Measurements from ENCODE around the gene USP40.

Gene USP40

GRCh38 chr2:233430651-233431050 lies 135.9 kb downstream of the USP40 start:
- TF ChIP-seq FOXP2 (optimal IDR thresholded peaks at IDR 0.05; ENCODE audit: borderline replicate concordance, extremely low read depth, extremely low read length, insufficient read depth) (no peak), POLR2AphosphoS5 (IDR thresholded peaks at IDR 0.05; ENCODE audit: low read depth, low read length) (no peak), SIN3A (IDR thresholded peaks at IDR 0.05; ENCODE audit: borderline replicate concordance, insufficient read depth, low read length) (no peak), TAF1 (IDR thresholded peaks at IDR 0.05; ENCODE audit: borderline replicate concordance, insufficient read depth, low read length) (no peak)
- TF ChIP-seq, protein P1, sequence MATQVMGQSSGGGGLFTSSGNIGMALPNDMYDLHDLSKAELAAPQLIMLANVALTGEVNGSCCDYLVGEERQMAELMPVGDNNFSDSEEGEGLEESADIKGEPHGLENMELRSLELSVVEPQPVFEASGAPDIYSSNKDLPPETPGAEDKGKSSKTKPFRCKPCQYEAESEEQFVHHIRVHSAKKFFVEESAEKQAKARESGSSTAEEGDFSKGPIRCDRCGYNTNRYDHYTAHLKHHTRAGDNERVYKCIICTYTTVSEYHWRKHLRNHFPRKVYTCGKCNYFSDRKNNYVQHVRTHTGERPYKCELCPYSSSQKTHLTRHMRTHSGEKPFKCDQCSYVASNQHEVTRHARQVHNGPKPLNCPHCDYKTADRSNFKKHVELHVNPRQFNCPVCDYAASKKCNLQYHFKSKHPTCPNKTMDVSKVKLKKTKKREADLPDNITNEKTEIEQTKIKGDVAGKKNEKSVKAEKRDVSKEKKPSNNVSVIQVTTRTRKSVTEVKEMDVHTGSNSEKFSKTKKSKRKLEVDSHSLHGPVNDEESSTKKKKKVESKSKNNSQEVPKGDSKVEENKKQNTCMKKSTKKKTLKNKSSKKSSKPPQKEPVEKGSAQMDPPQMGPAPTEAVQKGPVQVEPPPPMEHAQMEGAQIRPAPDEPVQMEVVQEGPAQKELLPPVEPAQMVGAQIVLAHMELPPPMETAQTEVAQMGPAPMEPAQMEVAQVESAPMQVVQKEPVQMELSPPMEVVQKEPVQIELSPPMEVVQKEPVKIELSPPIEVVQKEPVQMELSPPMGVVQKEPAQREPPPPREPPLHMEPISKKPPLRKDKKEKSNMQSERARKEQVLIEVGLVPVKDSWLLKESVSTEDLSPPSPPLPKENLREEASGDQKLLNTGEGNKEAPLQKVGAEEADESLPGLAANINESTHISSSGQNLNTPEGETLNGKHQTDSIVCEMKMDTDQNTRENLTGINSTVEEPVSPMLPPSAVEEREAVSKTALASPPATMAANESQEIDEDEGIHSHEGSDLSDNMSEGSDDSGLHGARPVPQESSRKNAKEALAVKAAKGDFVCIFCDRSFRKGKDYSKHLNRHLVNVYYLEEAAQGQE (IDR thresholded peaks at IDR 0.05; ENCODE audit: insufficient read depth in 1 of 2, low read depth in 2 of 2, low read length in 2 of 2) = no peak

GRCh38 chr2:233430081-233430480 lies 136.5 kb downstream of the USP40 start:
- TF ChIP-seq POLR2AphosphoS5 (IDR thresholded peaks at IDR 0.05; ENCODE audit: low read depth, low read length) (no peak), SIN3A (IDR thresholded peaks at IDR 0.05; ENCODE audit: borderline replicate concordance, insufficient read depth, low read length) (no peak), TAF1 (IDR thresholded peaks at IDR 0.05; ENCODE audit: borderline replicate concordance, insufficient read depth, low read length) (no peak), FOXP2 (optimal IDR thresholded peaks at IDR 0.05; ENCODE audit: borderline replicate concordance, extremely low read depth, extremely low read length, insufficient read depth) (no peak)
- TF ChIP-seq, protein P1 (IDR thresholded peaks at IDR 0.05; ENCODE audit: insufficient read depth in 1 of 2, low read depth in 2 of 2, low read length in 2 of 2) = no peak

GRCh38 chr2:233429175-233429897 lies 137.2 kb downstream of the USP40 start:
- no peak for TF ChIP-seq SIN3A (IDR thresholded peaks at IDR 0.05; ENCODE audit: borderline replicate concordance, insufficient read depth, low read length)
- no peak for TF ChIP-seq TAF1 (IDR thresholded peaks at IDR 0.05; ENCODE audit: borderline replicate concordance, insufficient read depth, low read length)
- TF ChIP-seq POLR2AphosphoS5 (IDR thresholded peaks at IDR 0.05; ENCODE audit: low read depth, low read length) = no peak

GRCh38 chr2:233428438-233428837 lies 138.1 kb downstream of the USP40 start:
- TF ChIP-seq, protein P1 (IDR thresholded peaks at IDR 0.05; ENCODE audit: insufficient read depth in 1 of 2, low read depth in 2 of 2, low read length in 2 of 2) = no peak
- TF ChIP-seq SIN3A (IDR thresholded peaks at IDR 0.05; ENCODE audit: borderline replicate concordance, insufficient read depth, low read length) (no peak), TAF1 (IDR thresholded peaks at IDR 0.05; ENCODE audit: borderline replicate concordance, insufficient read depth, low read length) (no peak), FOXP2 (optimal IDR thresholded peaks at IDR 0.05; ENCODE audit: borderline replicate concordance, extremely low read depth, extremely low read length, insufficient read depth) (no peak), POLR2AphosphoS5 (IDR thresholded peaks at IDR 0.05; ENCODE audit: low read depth, low read length) (no peak)

DNA sequence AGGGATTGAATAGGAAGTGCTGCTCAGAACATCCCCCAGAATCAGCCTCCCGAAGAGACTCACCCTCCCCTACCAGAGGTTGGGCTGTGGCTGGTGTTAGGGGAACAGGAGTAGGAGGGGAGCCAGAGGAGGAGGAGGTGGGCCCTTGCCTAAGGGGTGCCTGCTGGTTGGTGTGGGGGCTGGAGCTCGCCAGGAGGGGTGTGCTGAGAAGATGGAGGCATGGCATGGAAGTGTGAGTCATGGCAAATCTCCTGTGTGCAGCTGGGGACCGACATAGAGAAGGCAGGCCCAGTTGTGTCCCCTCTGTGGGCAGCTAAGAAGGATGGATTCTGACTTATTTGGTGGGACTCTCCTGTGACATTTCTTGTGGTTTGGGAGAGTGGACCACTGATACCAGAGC lies 138.6 kb downstream of the USP40 start:
- TF ChIP-seq POLR2AphosphoS5 (IDR thresholded peaks at IDR 0.05; ENCODE audit: low read depth, low read length) = no peak
- TF ChIP-seq FOXP2 (optimal IDR thresholded peaks at IDR 0.05; ENCODE audit: borderline replicate concordance, extremely low read depth, extremely low read length, insufficient read depth) = no peak
- no peak for TF ChIP-seq TAF1 (IDR thresholded peaks at IDR 0.05; ENCODE audit: borderline replicate concordance, insufficient read depth, low read length)
- TF ChIP-seq, protein P1 (IDR thresholded peaks at IDR 0.05; ENCODE audit: insufficient read depth in 1 of 2, low read depth in 2 of 2, low read length in 2 of 2) = no peak
- TF ChIP-seq SIN3A (IDR thresholded peaks at IDR 0.05; ENCODE audit: borderline replicate concordance, insufficient read depth, low read length) = no peak

Data from PFSK-1 (cell line).